Activated CD4-positive, alpha-beta T cell treated with anti-CD3 and anti-CD28 coated beads, Interleukin-2, amount 10 ng/mL, durations not matched to agents 7 days and 5 days (primary cell): ENCODE data around the gene TAS2R7. TPM values are rescaled to one million over a fixed set of nuclear protein-coding genes. Genes with fewer than 3 reads are reported as not detected.
"Not testable (repeated sequence)": the region's sequence is repeated elsewhere in the genome, so short reads cannot be mapped to it uniquely, and the experiment has no call there.

Source experiments
- CTCF ChIA-PET: fragments of 350-600 bp; sonication (Branson Sonifier 250); formaldehyde crosslinking; loops from one replicate; lab custom pipeline; 2021; ENCODE audit warnings: antibody characterized with exemption; lab: Charles Lee
- POLR2A ChIA-PET: fragments of 350-600 bp; sonication (Branson Sonifier 250); formaldehyde crosslinking; loops from one replicate; lab custom pipeline; 2021; ENCODE audit warnings: antibody characterized with exemption; lab: Charles Lee
- DNase-seq: peaks from one replicate; pipeline ENCODE4 v3.0.0-alpha.2; 2020
- H3K27ac Mint-ChIP-seq: one replicate; pipeline ENCODE4 v1.8.0; 2021; ENCODE audit warnings: mild to moderate bottlenecking, moderate library complexity, mixed read lengths
- H3K27me3 Mint-ChIP-seq: one replicate; pipeline ENCODE4 v1.8.0; 2021; ENCODE audit warnings: mixed read lengths
- H3K36me3 Mint-ChIP-seq: one replicate; pipeline ENCODE4 v1.8.0; 2021; ENCODE audit warnings: low read depth, mixed read lengths
- H3K4me1 Mint-ChIP-seq: one replicate; pipeline ENCODE4 v1.8.0; 2021; ENCODE audit warnings: mixed read lengths
- H3K4me3 Mint-ChIP-seq: one replicate; pipeline ENCODE4 v1.8.0; 2021; ENCODE audit warnings: mild to moderate bottlenecking, moderate library complexity, mixed read lengths
- H3K9me3 Mint-ChIP-seq: one replicate; pipeline ENCODE4 v1.8.0; 2021; ENCODE audit warnings: mixed read lengths
- total RNA-seq, 2 experiments: library from RNA; stranded (reverse); gene quantifications; one replicate each; pipeline ENCODE4 v1.2.3, GENCODE V29; 2021

Gene TAS2R7
- total RNA-seq, 2 experiments from 2014 or later = not detected

- ChIA-PET CTCF (no interaction called here), POLR2A (no interaction called here)
- Mint-ChIP-seq H3K4me3 (no peak overlapping the region), H3K9me3 (peaks cover 2% of the 10 kb centered on the region), H3K27ac (no peak overlapping the region), H3K4me1 (no peaks in the 10 kb centered on the region), H3K27me3 (peaks cover 18% of the 10 kb centered on the region), H3K36me3 (no peaks in the 10 kb centered on the region)
- DNase-seq = no peak
These were observed 8.2 kb downstream of the TAS2R7 start for GRCh38 chr12:10794222-10794621.

- H3K9me3 Mint-ChIP-seq, POLR2A ChIA-PET, H3K27ac Mint-ChIP-seq, DNase-seq, H3K4me1 Mint-ChIP-seq, H3K36me3 Mint-ChIP-seq, H3K4me3 Mint-ChIP-seq, CTCF ChIA-PET: not testable (repeated sequence)
- peaks cover 17% of the 10 kb centered on the region for H3K27me3 Mint-ChIP-seq
These were observed 10.7 kb downstream of the TAS2R7 start for GRCh38 chr12:10791769-10792168.

GRCh38 chr12:10783252-10783651 is 19.2 kb downstream of the TAS2R7 start:
- DNase-seq = no peak
- H3K27me3 Mint-ChIP-seq = peaks cover 14% of the 10 kb centered on the region
- no peak overlapping the region for H3K27ac Mint-ChIP-seq
- H3K36me3 Mint-ChIP-seq = no peaks in the 10 kb centered on the region
- no peaks in the 10 kb centered on the region for H3K4me1 Mint-ChIP-seq
- ChIA-PET CTCF (no interaction called here), POLR2A (no interaction called here)
- H3K4me3 Mint-ChIP-seq = no peak overlapping the region
- H3K9me3 Mint-ChIP-seq = no peaks in the 10 kb centered on the region

GRCh38 chr12:10779103-10779502 is 23.3 kb downstream of the TAS2R7 start:
- CTCF ChIA-PET = no interaction called here
- POLR2A ChIA-PET = no interaction called here
- no peak for DNase-seq
- Mint-ChIP-seq H3K9me3 (no peaks in the 10 kb centered on the region), H3K27ac (no peak overlapping the region), H3K36me3 (no peaks in the 10 kb centered on the region), H3K27me3 (peaks cover 22% of the 10 kb centered on the region), H3K4me1 (no peaks in the 10 kb centered on the region), H3K4me3 (no peak overlapping the region)

- H3K27ac Mint-ChIP-seq = no peak overlapping the region
- CTCF ChIA-PET = interaction anchor here (1.3 to 1.7 kb wide), 2 partner anchors 429 to 716 kb away, joined by 5 to 6 read pairs; no protein-coding TSS in a partner anchor
These were observed 31.2 kb downstream of the TAS2R7 start for GRCh38 chr12:10771132-10771733.

GRCh38 chr12:10759657-10760056 is 42.8 kb downstream of the TAS2R7 start:
- no peak overlapping the region for H3K27ac Mint-ChIP-seq
- DNase-seq = no peak
- H3K4me1 Mint-ChIP-seq = no peaks in the 10 kb centered on the region
- no peak overlapping the region for H3K4me3 Mint-ChIP-seq
- H3K27me3 Mint-ChIP-seq = peaks cover 47% of the 10 kb centered on the region
- H3K36me3 Mint-ChIP-seq = peaks cover 3% of the 10 kb centered on the region
- ChIA-PET POLR2A (no interaction called here), CTCF (interaction anchor here (1.0 kb wide), 1 partner anchor 9 kb away, joined by 4 read pairs; no protein-coding TSS in a partner anchor)
- peaks cover 12% of the 10 kb centered on the region for H3K9me3 Mint-ChIP-seq

More at GRCh38 chr12:10771132-10771733, 31.2 kb downstream of the TAS2R7 start:
- no peaks in the 10 kb centered on the region for H3K4me1 Mint-ChIP-seq
- no peaks in the 10 kb centered on the region for H3K9me3 Mint-ChIP-seq
- no peak for DNase-seq
- no peak overlapping the region for H3K4me3 Mint-ChIP-seq
- POLR2A ChIA-PET = no interaction called here
- no peaks in the 10 kb centered on the region for H3K36me3 Mint-ChIP-seq
- H3K27me3 Mint-ChIP-seq = peaks cover 58% of the 10 kb centered on the region

GRCh38 chr12:10756194-10756593 is 46.2 kb downstream of the TAS2R7 start:
- peaks cover 12% of the 10 kb centered on the region for H3K9me3 Mint-ChIP-seq
- CTCF ChIA-PET = no interaction called here

GRCh38 chr12:10753059-10753458 is 49.4 kb downstream of the TAS2R7 start:
- ChIA-PET CTCF (no interaction called here), POLR2A (no interaction called here)
- H3K27me3 Mint-ChIP-seq = peaks cover 20% of the 10 kb centered on the region
- H3K4me3 Mint-ChIP-seq = no peak overlapping the region
- peaks cover 3% of the 10 kb centered on the region for H3K36me3 Mint-ChIP-seq
- peaks cover 12% of the 10 kb centered on the region for H3K9me3 Mint-ChIP-seq
- peaks cover 10% of the 10 kb centered on the region for H3K4me1 Mint-ChIP-seq
- H3K27ac Mint-ChIP-seq = no peak overlapping the region
- DNase-seq = no peak

More at GRCh38 chr12:10756194-10756593, 46.2 kb downstream of the TAS2R7 start:
- Mint-ChIP-seq H3K36me3 (peaks cover 3% of the 10 kb centered on the region), H3K27ac (no peak overlapping the region), H3K4me1 (no peaks in the 10 kb centered on the region), H3K27me3 (peaks cover 42% of the 10 kb centered on the region), H3K4me3 (no peak overlapping the region)
- POLR2A ChIA-PET = no interaction called here
- no peak for DNase-seq

Other genes with a start within 250 kb of the TAS2R7 start
- gene MAGOHB, start 189.0 kb downstream of the TAS2R7 start, total RNA-seq = 10 to 100 TPM; 49.2 to 51.3 TPM
- gene STYK1, start 128.6 kb downstream of the TAS2R7 start, total RNA-seq = under 1 TPM; 0.17 to 0.35 TPM
- gene YBX3, start 79.3 kb downstream of the TAS2R7 start, total RNA-seq = 10 to 100 TPM; 27.1 to 31.4 TPM
- not detected for gene TAS2R8, start 4.7 kb upstream of the TAS2R7 start, total RNA-seq
- not detected for gene TAS2R9, start 7.5 kb upstream of the TAS2R7 start, total RNA-seq
- gene TAS2R10, start 23.7 kb upstream of the TAS2R7 start, total RNA-seq = under 1 TPM; 0.25 to 0.46 TPM
- gene PRR4, start 46.8 kb upstream of the TAS2R7 start, total RNA-seq = 1 to 10 TPM; 1.9 to 2.5 TPM
- 10 to 100 TPM; 21.7 to 24.5 TPM for gene PRH1, start 81.6 kb upstream of the TAS2R7 start, total RNA-seq
- 1 to 10 TPM; 1.0 to 1.1 TPM for gene TAS2R13, start 106.9 kb upstream of the TAS2R7 start, total RNA-seq
- not detected for gene PRH2, start 126.6 kb upstream of the TAS2R7 start, total RNA-seq
- gene TAS2R14, start 136.6 kb upstream of the TAS2R7 start, total RNA-seq = 1 to 10 TPM; 2.1 to 2.9 TPM
- 1 to 10 TPM in 1 of 2 experiments, under 1 TPM in 1; 0.60 to 1.1 TPM for gene TAS2R50, start 184.3 kb upstream of the TAS2R7 start, total RNA-seq
- 1 to 10 TPM; 1.6 to 2.1 TPM for gene TAS2R20, start 195.7 kb upstream of the TAS2R7 start, total RNA-seq
- gene TAS2R19, start 220.0 kb upstream of the TAS2R7 start, total RNA-seq = 1 to 10 TPM; 3.0 to 3.1 TPM
- 1 to 10 TPM; 1.6 to 3.0 TPM for gene TAS2R31, start 228.8 kb upstream of the TAS2R7 start, total RNA-seq